NCI-H146 (cell line): Measurements from ENCODE around the gene C14orf180.
A peak's percentile ranks its signal among the peaks of the same experiment; 100 is the strongest.
"Not testable (repeated sequence)": the region's sequence is repeated elsewhere in the genome, so short reads cannot be mapped to it uniquely, and the experiment has no call there.

ENCODE experiments used
- DNase-seq: peaks from one replicate; lab custom pipeline; 2025; lab: John Stamatoyannopoulos, UW

The C14orf180 gene

GRCh38 chr14:104614126-104614812, 34.7 kb downstream of the C14orf180 start:
- DNase-seq, result no peak

DNA sequence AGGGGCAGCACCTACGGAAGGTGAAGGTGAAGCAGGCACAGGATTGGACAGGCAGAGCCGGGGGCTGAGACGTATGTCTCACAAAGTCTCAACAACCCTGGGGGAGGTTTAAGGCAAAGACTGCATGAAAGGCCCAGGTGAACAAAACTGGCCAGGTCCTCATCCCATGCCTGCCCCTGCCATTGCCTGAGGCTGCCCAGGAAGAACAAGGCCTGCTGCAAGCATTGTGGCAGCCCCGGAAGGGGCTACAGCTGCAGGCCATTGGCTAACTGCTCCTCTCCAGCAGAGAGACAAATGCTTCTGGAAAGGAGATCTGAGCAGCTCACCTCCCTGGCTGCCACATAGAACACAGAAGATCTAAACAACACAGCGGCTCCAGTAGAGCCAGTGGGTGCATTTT, 45.4 kb downstream of the C14orf180 start:
- no peak for DNase-seq

GRCh38 chr14:104632781-104633180, 53.2 kb downstream of the C14orf180 start:
- no peak for DNase-seq

DNA sequence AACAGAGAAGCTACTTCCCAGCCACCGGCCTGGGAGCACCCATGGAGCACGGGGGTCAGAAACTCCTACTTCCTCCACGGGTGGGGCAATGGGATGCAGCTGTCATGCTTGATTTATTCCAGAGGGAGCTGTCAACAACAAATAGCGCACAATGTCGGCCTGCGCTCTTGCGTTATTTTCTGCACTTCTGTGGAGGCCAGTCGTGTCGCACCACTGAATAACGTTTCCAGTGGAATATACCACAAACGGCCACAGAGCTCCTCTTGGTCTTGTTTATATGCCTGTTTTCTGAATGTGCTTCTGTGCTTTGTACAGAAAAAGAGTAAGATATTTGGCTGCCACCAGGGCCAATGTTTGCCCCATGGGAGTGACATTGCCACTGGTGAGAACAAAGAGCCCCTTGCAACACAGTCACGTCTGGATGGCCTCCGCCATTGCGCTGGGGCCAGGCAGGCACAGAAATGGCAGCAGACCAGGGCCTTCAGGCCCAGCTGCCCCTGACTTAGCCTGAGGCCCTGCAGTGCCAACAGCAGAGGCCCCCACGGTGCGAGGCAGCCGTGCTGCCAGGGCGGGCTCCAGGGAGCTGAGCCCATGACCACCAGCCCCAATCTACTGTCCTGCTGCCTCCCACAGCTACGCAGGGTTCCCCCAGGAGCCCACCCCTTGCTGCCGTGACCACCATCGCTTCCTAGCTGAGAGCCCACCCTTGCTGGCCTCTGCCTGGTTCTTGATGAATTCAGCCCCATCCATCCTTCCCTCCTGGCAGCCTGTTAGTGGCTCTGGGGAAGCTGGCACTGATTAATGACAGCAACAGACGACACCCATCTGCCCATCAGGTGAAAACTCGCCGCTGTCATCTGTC, 53.9 kb downstream of the C14orf180 start:
- DNase-seq, result no peak

- DNase-seq, result no peak
These were observed 54.7 kb downstream of the C14orf180 start for GRCh38 chr14:104634138-104634760.

DNA sequence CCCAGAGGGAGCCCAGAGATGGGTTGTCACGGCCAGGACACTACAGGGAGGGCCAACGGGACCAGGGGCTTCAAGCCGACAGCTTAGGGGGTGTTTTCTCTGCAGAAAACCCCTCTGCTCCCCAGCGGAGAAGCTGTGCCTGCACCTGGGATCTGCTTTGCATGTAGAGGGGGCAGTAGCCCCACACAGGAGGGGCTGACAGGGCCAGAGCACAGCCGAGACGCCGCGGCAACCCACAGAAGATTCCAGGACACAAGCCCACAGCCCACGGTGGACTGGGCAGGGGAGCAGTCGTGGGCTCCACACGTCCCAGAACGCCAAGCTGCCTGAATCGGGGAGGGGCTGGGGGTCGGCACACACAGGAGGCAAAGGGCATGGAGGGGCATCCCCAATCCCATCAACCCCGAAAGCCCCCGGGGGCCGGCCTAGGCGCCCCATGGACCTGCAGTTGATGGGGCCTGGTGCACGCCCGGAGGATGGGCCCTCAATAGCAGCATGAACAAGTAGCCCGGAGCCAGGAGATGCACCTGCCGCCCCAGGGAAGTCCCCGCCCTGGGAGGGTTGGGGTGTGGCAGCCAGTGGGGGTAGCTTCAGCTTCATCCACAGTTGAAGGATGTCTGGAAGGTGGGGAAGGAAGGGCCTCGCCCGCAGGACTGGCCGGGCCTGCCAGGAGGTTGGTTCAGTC, 55.5 kb downstream of the C14orf180 start:
- peak; percentile 40 for DNase-seq

DNA sequence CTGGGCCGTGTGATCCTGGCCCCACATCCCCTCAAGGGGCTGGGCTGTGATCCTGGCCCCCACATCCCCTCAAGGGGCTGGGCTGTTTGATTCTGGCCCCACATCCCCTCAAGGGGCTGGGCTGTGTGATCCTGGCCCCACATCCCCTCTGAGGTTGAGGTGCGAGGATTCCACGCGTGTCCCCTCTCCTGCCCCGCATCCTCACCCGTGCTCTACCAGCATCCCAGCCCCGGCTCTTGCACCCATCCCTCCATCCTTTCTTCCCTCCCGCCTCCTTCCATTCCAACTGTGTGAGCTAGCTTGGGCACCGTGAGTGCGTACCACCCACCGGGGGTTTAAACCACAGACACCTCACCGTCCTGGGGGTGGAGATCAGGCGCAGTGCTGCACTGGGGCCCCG, 56.2 kb downstream of the C14orf180 start:
- no peak for DNase-seq

DNA sequence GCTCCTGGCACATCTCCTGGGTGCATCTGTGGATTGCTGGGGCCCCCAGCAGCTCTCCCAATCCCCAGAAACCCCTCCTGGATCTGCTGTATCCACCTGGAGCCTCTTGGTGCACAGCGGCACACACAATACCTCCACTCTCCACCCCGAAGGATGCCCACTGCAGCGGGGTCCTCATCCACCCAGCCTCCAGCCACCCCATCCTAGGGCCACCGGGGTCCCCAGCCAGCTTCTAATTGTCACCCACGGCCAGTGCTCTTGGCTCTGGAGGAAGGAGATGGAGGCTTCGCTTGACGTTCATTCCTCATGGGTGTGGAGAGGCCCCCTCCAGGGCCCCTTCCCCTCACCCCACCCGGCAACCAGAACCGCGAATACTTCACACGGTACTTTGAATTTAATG, 56.6 kb downstream of the C14orf180 start:
- no peak for DNase-seq

DNA sequence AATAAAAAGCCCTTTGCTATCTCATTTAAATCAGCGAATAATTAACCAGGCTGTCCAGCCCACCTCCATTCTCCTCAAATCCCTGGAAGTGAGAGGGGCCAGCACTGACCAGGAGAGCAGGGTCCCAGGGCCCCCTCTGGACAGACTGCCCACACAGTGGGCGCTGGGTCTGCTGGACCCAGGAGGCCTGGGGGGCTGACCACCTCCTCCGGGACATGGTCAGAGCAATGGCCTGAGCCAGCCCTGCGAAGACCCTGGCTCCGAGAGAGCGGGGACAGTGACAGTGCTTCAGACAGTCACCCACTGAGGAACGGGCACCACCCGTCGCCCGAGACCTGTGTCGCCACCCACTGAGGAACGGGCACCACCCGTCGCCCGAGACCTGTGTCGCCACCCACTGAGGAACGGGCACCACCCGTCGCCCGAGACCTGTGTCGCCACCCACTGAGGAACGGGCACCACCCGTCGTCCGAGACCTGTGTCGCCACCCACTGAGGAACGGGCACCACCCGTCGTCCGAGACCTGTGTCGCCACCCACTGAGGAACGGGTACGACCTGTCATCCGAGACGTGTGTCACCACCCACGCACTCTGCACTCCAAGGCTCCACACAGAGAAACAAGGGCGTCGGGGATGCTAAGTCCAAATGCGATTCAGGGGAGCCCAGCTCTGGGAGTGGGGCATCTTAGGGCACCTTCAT, 57.4 kb downstream of the C14orf180 start:
- not testable (repeated sequence) for DNase-seq

DNA sequence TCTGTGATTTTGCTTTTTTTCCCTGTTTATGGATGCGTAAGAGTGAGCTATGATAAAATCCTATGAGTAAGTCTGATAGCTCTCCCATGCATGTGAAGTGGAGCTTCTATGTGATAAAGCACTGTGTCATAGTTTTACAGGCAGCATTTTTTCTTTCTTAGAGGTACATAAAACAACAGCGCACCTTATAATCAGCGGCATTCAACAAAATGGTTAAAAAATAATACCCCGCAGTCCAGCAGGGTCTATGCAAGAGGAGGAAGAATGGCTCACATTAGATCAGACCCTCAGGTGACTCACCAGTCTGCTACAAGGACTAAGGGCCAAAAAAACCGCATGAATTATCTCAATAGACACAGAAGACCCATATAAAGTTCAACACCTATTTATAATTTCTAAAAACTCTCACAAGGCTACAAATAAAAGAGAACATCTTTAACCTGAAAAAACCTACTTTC, 58.0 kb downstream of the C14orf180 start:
- DNase-seq, result no peak

- DNase-seq, result peak; percentile 53
These were observed 58.6 kb downstream of the C14orf180 start for GRCh38 chr14:104638190-104638589.

- no peak for DNase-seq
These were observed 59.4 kb downstream of the C14orf180 start for GRCh38 chr14:104638927-104639450.

- no peak for DNase-seq
These were observed 59.9 kb downstream of the C14orf180 start for GRCh38 chr14:104639471-104639870.
